OCI-LY7 (cell line): ENCODE measurements around the gene IGF2. TPM values are rescaled to one million over a fixed set of nuclear protein-coding genes. Genes with fewer than 3 reads are reported as not detected.
A peak's percentile ranks its signal among the peaks of the same experiment; 100 is the strongest.

Experiments
- BruUV-seq: library from RNA; stranded (reverse); fragments of 400-500 nt; replicated peaks from 2 replicates; lab custom pipeline; 2021; lab: Mats Ljungman, UMichigan
- CTCF ChIA-PET: fragments of 300-600 bp; sonication (Branson Sonifier 250); formaldehyde crosslinking; loops from one replicate; lab custom pipeline; 2022; ENCODE audit warnings: antibody characterized with exemption; ENCODE audit not compliant: unreplicated experiment; lab: Charles Lee
- POLR2A ChIA-PET: fragments of 300-600 bp; sonication (Branson Sonifier 250); formaldehyde crosslinking; loops from one replicate; lab custom pipeline; 2022; ENCODE audit warnings: antibody characterized with exemption; lab: Charles Lee
- DNase-seq: peaks from one replicate; pipeline ENCODE4 v3.0.0-alpha.2; 2015; ENCODE audit warnings: low spot score
- H2AFZ ChIP-seq: fragments of 200-600 bp; sonication (generic), shearing (Covaris generic); 2 replicates; pipeline ENCODE4 v1.6.1; 2014; ENCODE audit warnings: mild to moderate bottlenecking, antibody characterized with exemption, low read length, moderate library complexity
- H3K27ac ChIP-seq: fragments of 200-600 bp; sonication (generic); 2 replicates; pipeline ENCODE4 v1.5.1; 2014; ENCODE audit warnings: mixed run types, low read depth, mild to moderate bottlenecking, moderate library complexity, low read length, inconsistent platforms; ENCODE audit not compliant: poor library complexity, severe bottlenecking
- H3K36me3 ChIP-seq: fragments of 200-600 bp; sonication (generic); 2 replicates; pipeline ENCODE4 v1.6.1; 2014; ENCODE audit warnings: mild to moderate bottlenecking, antibody characterized with exemption, low read length, moderate library complexity, mixed read lengths; ENCODE audit not compliant: insufficient read depth
- H3K4me1 ChIP-seq: fragments of 200-600 bp; sonication (generic); 2 replicates; pipeline ENCODE4 v1.5.1; 2014; ENCODE audit warnings: mild to moderate bottlenecking, low read length; ENCODE audit not compliant: insufficient read depth, poor library complexity, severe bottlenecking
- H3K4me2 ChIP-seq: fragments of 200-600 bp; sonication (generic); 2 replicates; pipeline ENCODE4 v1.6.1; 2014; ENCODE audit warnings: mild to moderate bottlenecking, low read length
- H3K4me3 ChIP-seq: fragments of 200-600 bp; sonication (generic); 2 replicates; pipeline ENCODE4 v1.5.1; 2014; ENCODE audit warnings: mild to moderate bottlenecking, low read depth, low read length; ENCODE audit not compliant: poor library complexity, severe bottlenecking
- H3K79me2 ChIP-seq: fragments of 200-600 bp; sonication (generic); 2 replicates; pipeline ENCODE4 v1.6.1; 2016; ENCODE audit warnings: low read depth, mild to moderate bottlenecking, low read length, moderate library complexity, mixed read lengths; ENCODE audit not compliant: insufficient read depth
- H3K9me2 ChIP-seq: fragments of 200-600 bp; sonication (generic); 2 replicates; pipeline ENCODE4 v1.6.1; 2016; ENCODE audit warnings: mild to moderate bottlenecking, low read length, mixed read lengths; ENCODE audit not compliant: insufficient read depth
- H3K9me3 ChIP-seq: fragments of 200-600 bp; sonication (generic); 2 replicates; pipeline ENCODE4 v1.6.1; 2014; ENCODE audit warnings: mild to moderate bottlenecking, mixed run types, low read length, mixed read lengths
- H4K20me1 ChIP-seq: fragments of 200-600 bp; sonication (generic); 2 replicates; pipeline ENCODE4 v1.6.1; 2014; ENCODE audit warnings: mild to moderate bottlenecking, antibody characterized with exemption, low read length, moderate library complexity, mixed read lengths; ENCODE audit not compliant: insufficient read depth
- EZH2phosphoT487 ChIP-seq: fragments of 200-600 bp; sonication (generic); IDR thresholded peaks from 2 replicates; pipeline ENCODE4 v1.6.1; 2018; ENCODE audit warnings: low read depth, borderline replicate concordance, mild to moderate bottlenecking, mixed run types, antibody characterized with exemption, low read length, moderate library complexity, mixed read lengths
- intact Hi-C: fragments of 100-400 bp; cut with micrococcal nuclease; formaldehyde crosslinking; loops from one replicate; pipeline ENCODE4 v1.10.0; 2022; ENCODE audit not compliant: unreplicated experiment
- total RNA-seq, 2 experiments: library from RNA; depleted of rRNA in 1 of 2; stranded (reverse); fragments of >200 nt in 1 of 2; shearing (Covaris generic) in 1 of 2; gene quantifications; 2 replicates each; pipeline ENCODE4 v1.2.3, GENCODE V29; 2014 to 2022
- TF ChIP-seq, protein P1 (sequence below): fragments of 200-600 bp; sonication (generic); conservative IDR thresholded peaks from 2 replicates; pipeline ENCODE4 v1.5.1; 2014; ENCODE audit warnings: mild to moderate bottlenecking, antibody characterized with exemption, low read length, moderate library complexity, mixed read lengths

IGF2 gene
- total RNA-seq, 2 experiments from 2014 or later: not detected

- no peaks in the 10 kb centered on the region for H3K36me3 ChIP-seq
- H3K4me2 ChIP-seq: peak overlapping the region; percentile 28; the same call in 1 of the 2 replicates
- intact Hi-C loops: loop anchor here (1.0 to 10.0 kb wide), 3 partner anchors 314 to 497 kb away; no protein-coding TSS in a partner anchor
- H3K9me3 ChIP-seq: no peaks in the 10 kb centered on the region
- peak overlapping the region; percentile 39; the same call in 1 of the 2 replicates for H2AFZ ChIP-seq
- TF ChIP-seq EZH2phosphoT487: no peak
- TF ChIP-seq, protein P1, sequence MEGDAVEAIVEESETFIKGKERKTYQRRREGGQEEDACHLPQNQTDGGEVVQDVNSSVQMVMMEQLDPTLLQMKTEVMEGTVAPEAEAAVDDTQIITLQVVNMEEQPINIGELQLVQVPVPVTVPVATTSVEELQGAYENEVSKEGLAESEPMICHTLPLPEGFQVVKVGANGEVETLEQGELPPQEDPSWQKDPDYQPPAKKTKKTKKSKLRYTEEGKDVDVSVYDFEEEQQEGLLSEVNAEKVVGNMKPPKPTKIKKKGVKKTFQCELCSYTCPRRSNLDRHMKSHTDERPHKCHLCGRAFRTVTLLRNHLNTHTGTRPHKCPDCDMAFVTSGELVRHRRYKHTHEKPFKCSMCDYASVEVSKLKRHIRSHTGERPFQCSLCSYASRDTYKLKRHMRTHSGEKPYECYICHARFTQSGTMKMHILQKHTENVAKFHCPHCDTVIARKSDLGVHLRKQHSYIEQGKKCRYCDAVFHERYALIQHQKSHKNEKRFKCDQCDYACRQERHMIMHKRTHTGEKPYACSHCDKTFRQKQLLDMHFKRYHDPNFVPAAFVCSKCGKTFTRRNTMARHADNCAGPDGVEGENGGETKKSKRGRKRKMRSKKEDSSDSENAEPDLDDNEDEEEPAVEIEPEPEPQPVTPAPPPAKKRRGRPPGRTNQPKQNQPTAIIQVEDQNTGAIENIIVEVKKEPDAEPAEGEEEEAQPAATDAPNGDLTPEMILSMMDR: peak; percentile 76
- ChIA-PET CTCF (interaction anchor here (0.6 to 1.6 kb wide), 5 partner anchors 31 to 381 kb away, joined by 3 to 4 read pairs (median 3); no protein-coding TSS in a partner anchor), POLR2A (no interaction called here)
- no TSS peak for BruUV-seq
- H3K27ac ChIP-seq: no peak overlapping the region
- peaks cover 4% of the 10 kb centered on the region for H3K4me1 ChIP-seq
- peak; percentile 80 for DNase-seq
- H4K20me1 ChIP-seq: no peaks in the 10 kb centered on the region
- no peaks in the 10 kb centered on the region for H3K79me2 ChIP-seq
- no peaks in the 10 kb centered on the region for H3K9me2 ChIP-seq
- no peak overlapping the region for H3K4me3 ChIP-seq
These were observed 12.5 kb upstream of the IGF2 start for GRCh38 chr11:2151500-2152257.

- peak; percentile 13 for DNase-seq
- no TSS peak for BruUV-seq
- POLR2A ChIA-PET: interaction anchor here (0.7 kb wide), 1 partner anchor 196 kb away, joined by 4 read pairs; no protein-coding TSS in a partner anchor
These were observed 11.0 kb upstream of the IGF2 start for GRCh38 chr11:2149864-2150847.

More at GRCh38 chr11:2149864-2150847, 11.0 kb upstream of the IGF2 start:
- peaks cover 4% of the 10 kb centered on the region for H3K4me1 ChIP-seq
- no peaks in the 10 kb centered on the region for H3K9me2 ChIP-seq
- no peak overlapping the region for H3K4me3 ChIP-seq
- no peaks in the 10 kb centered on the region for H4K20me1 ChIP-seq
- no peak for TF ChIP-seq EZH2phosphoT487
- TF ChIP-seq, protein P1: peak; percentile 48
- no peak overlapping the region for H2AFZ ChIP-seq
- no peak overlapping the region for H3K4me2 ChIP-seq
- no peaks in the 10 kb centered on the region for H3K36me3 ChIP-seq
- H3K79me2 ChIP-seq: no peaks in the 10 kb centered on the region
- H3K9me3 ChIP-seq: no peaks in the 10 kb centered on the region
- CTCF ChIA-PET: interaction anchor here (0.6 kb wide), 1 partner anchor 16 kb away, joined by 3 read pairs; no protein-coding TSS in a partner anchor
- intact Hi-C loops: loop anchor here (5.0 to 10.0 kb wide), 2 partner anchors 458 to 495 kb away; no protein-coding TSS in a partner anchor
- no peak overlapping the region for H3K27ac ChIP-seq
